HG03060 (cell line): ENCODE data around the gene KIRREL3.

ENCODE experiments used
- ATAC-seq: cut with Tn5 transposase; IDR thresholded peaks from one replicate; pipeline ENCODE4 v1.9.1; 2021; ENCODE audit warnings: low read depth, moderate number of reproducible peaks; ENCODE audit not compliant: unreplicated experiment

The KIRREL3 gene

GRCh38 chr11:126464796-126465195 lies 535.8 kb downstream of the KIRREL3 start:
- no peak for ATAC-seq

GRCh38 chr11:126462422-126462821 lies 538.1 kb downstream of the KIRREL3 start:
- no peak for ATAC-seq

GRCh38 chr11:126461996-126462395 lies 538.6 kb downstream of the KIRREL3 start:
- ATAC-seq: no peak

- no peak for ATAC-seq
Observed at GRCh38 chr11:126461096-126461440, 539.5 kb downstream of the KIRREL3 start.

- no peak for ATAC-seq
Observed at GRCh38 chr11:126460417-126461095, 540.0 kb downstream of the KIRREL3 start.

GRCh38 chr11:126459691-126460281 lies 540.8 kb downstream of the KIRREL3 start:
- ATAC-seq: no peak

GRCh38 chr11:126457817-126458216 lies 542.8 kb downstream of the KIRREL3 start:
- no peak for ATAC-seq

GRCh38 chr11:126456783-126457542 lies 543.6 kb downstream of the KIRREL3 start:
- no peak for ATAC-seq

GRCh38 chr11:126456089-126456488 lies 544.5 kb downstream of the KIRREL3 start:
- ATAC-seq: no peak

- no peak for ATAC-seq
Observed at GRCh38 chr11:126452241-126453101, 548.1 kb downstream of the KIRREL3 start.

- no peak for ATAC-seq
Observed at GRCh38 chr11:126451211-126451802, 549.3 kb downstream of the KIRREL3 start.

- ATAC-seq: no peak
Observed at GRCh38 chr11:126450806-126451205, 549.8 kb downstream of the KIRREL3 start.

- no peak for ATAC-seq
Observed at GRCh38 chr11:126450198-126450597, 550.4 kb downstream of the KIRREL3 start.

GRCh38 chr11:126446581-126446980 lies 554.0 kb downstream of the KIRREL3 start:
- ATAC-seq: no peak

GRCh38 chr11:126444072-126444471 lies 556.5 kb downstream of the KIRREL3 start:
- ATAC-seq: no peak

- ATAC-seq: no peak
Observed at GRCh38 chr11:126443120-126443519, 557.5 kb downstream of the KIRREL3 start.

GRCh38 chr11:126440792-126441514 lies 559.6 kb downstream of the KIRREL3 start:
- ATAC-seq: no peak

GRCh38 chr11:126440276-126440675 lies 560.3 kb downstream of the KIRREL3 start:
- ATAC-seq: no peak

GRCh38 chr11:126438691-126439090 lies 561.9 kb downstream of the KIRREL3 start:
- ATAC-seq: no peak

GRCh38 chr11:126438272-126438671 lies 562.3 kb downstream of the KIRREL3 start:
- ATAC-seq: no peak
